ENCODE results near the gene MCM10.
"Not testable (repeated sequence)": the region's sequence is repeated elsewhere in the genome, so short reads cannot be mapped to it uniquely, and the experiment has no call there.

Gene MCM10

GRCh38 chr10:13238271-13239077 lies 77.1 kb downstream of the MCM10 start:
- Histone ChIP-seq H3K27ac (ENCODE audit: low read length) (no peak overlapping the region), H3K36me3 (replicated peaks; ENCODE audit: insufficient read depth, low read length) (no peaks in the 10 kb centered on the region), H3K9me2 (replicated peaks; ENCODE audit: insufficient read depth, low read length) (no peaks in the 10 kb centered on the region), H3K27me3 (replicated peaks; ENCODE audit: insufficient read depth, low read length) (no peaks in the 10 kb centered on the region), H3K9ac (ENCODE audit: low read length) (no peak overlapping the region), H3K4me1 (ENCODE audit: low read length) (peaks cover 2% of the 10 kb centered on the region; the same call in 1 of the 2 replicates), H3K4me2 (ENCODE audit: low read depth, low read length) (no peak overlapping the region), H4K20me1 (ENCODE audit: insufficient read depth, low read length) (no peaks in the 10 kb centered on the region), H3K79me2 (ENCODE audit: low read length) (no peaks in the 10 kb centered on the region), H3K9me3 (replicated peaks; ENCODE audit: insufficient read depth, low read length) (no peaks in the 10 kb centered on the region), H2AFZ (ENCODE audit: low read length) (no peak overlapping the region), H3K4me3 (ENCODE audit: low read length) (no peak overlapping the region), H3F3A (ENCODE audit: insufficient read depth, low read length) (peaks cover 3% of the 10 kb centered on the region; the same call in 1 of the 2 replicates)
- no peak for DNase-seq
- TF ChIP-seq EZH2phosphoT487 (IDR thresholded peaks at IDR 0.05; ENCODE audit: low read length) (no peak), CTCF (IDR thresholded peaks at IDR 0.05; ENCODE audit: low read length) (no peak), EZH2 (optimal IDR thresholded peaks at IDR 0.05; ENCODE audit: low read depth, low read length) (no peak)

GRCh38 chr10:13239923-13240322 lies 78.6 kb downstream of the MCM10 start:
- no peaks in the 10 kb centered on the region for H3K4me1 ChIP-seq (ENCODE audit: low read length)
- H2AFZ ChIP-seq (ENCODE audit: low read length), result no peak overlapping the region
- H3K9me2 ChIP-seq (replicated peaks; ENCODE audit: insufficient read depth, low read length), result no peaks in the 10 kb centered on the region
- no peaks in the 10 kb centered on the region for H3K79me2 ChIP-seq (ENCODE audit: low read length)
- H3K4me3 ChIP-seq (ENCODE audit: low read length), result no peak overlapping the region
- no peak overlapping the region for H3K4me2 ChIP-seq (ENCODE audit: low read depth, low read length)
- H3K27ac ChIP-seq (ENCODE audit: low read length), result no peak overlapping the region
- no peak for DNase-seq
- H3F3A ChIP-seq (ENCODE audit: insufficient read depth, low read length), result peaks cover 3% of the 10 kb centered on the region; the same call in 1 of the 2 replicates
- no peaks in the 10 kb centered on the region for H3K27me3 ChIP-seq (replicated peaks; ENCODE audit: insufficient read depth, low read length)
- TF ChIP-seq CTCF (IDR thresholded peaks at IDR 0.05; ENCODE audit: low read length), result no peak
- no peaks in the 10 kb centered on the region for H4K20me1 ChIP-seq (ENCODE audit: insufficient read depth, low read length)
- no peaks in the 10 kb centered on the region for H3K9me3 ChIP-seq (replicated peaks; ENCODE audit: insufficient read depth, low read length)
- H3K9ac ChIP-seq (ENCODE audit: low read length), result no peak overlapping the region
- H3K36me3 ChIP-seq (replicated peaks; ENCODE audit: insufficient read depth, low read length), result no peaks in the 10 kb centered on the region

- no peak overlapping the region for H3K4me2 ChIP-seq (ENCODE audit: low read depth, low read length)
- no peak overlapping the region for H3K4me3 ChIP-seq (ENCODE audit: low read length)
- no peaks in the 10 kb centered on the region for H3K36me3 ChIP-seq (replicated peaks; ENCODE audit: insufficient read depth, low read length)
- H3K9ac ChIP-seq (ENCODE audit: low read length), result no peak overlapping the region
- no peaks in the 10 kb centered on the region for H3K9me2 ChIP-seq (replicated peaks; ENCODE audit: insufficient read depth, low read length)
- no peak overlapping the region for H2AFZ ChIP-seq (ENCODE audit: low read length)
- no peak for TF ChIP-seq EZH2phosphoT487 (IDR thresholded peaks at IDR 0.05; ENCODE audit: low read length)
- no peaks in the 10 kb centered on the region for H3K79me2 ChIP-seq (ENCODE audit: low read length)
- H3K4me1 ChIP-seq (ENCODE audit: low read length), result no peaks in the 10 kb centered on the region
- H3F3A ChIP-seq (ENCODE audit: insufficient read depth, low read length), result peaks cover 1% of the 10 kb centered on the region; the same call in 1 of the 2 replicates
- no peak overlapping the region for H3K27ac ChIP-seq (ENCODE audit: low read length)
- H3K9me3 ChIP-seq (replicated peaks; ENCODE audit: insufficient read depth, low read length), result no peaks in the 10 kb centered on the region
- H4K20me1 ChIP-seq (ENCODE audit: insufficient read depth, low read length), result no peaks in the 10 kb centered on the region
- no peak for DNase-seq
- H3K27me3 ChIP-seq (replicated peaks; ENCODE audit: insufficient read depth, low read length), result no peaks in the 10 kb centered on the region
Observed at GRCh38 chr10:13241613-13242012, 80.3 kb downstream of the MCM10 start.

- H4K20me1 ChIP-seq (ENCODE audit: insufficient read depth, low read length); H3K9me2 ChIP-seq (replicated peaks; ENCODE audit: insufficient read depth, low read length); H3K4me3 ChIP-seq (ENCODE audit: low read length); DNase-seq; H3K4me1 ChIP-seq (ENCODE audit: low read length); H3K79me2 ChIP-seq (ENCODE audit: low read length); H3F3A ChIP-seq (ENCODE audit: insufficient read depth, low read length); H3K9ac ChIP-seq (ENCODE audit: low read length); H3K27me3 ChIP-seq (replicated peaks; ENCODE audit: insufficient read depth, low read length); H3K4me2 ChIP-seq (ENCODE audit: low read depth, low read length); H3K9me3 ChIP-seq (replicated peaks; ENCODE audit: insufficient read depth, low read length); H3K36me3 ChIP-seq (replicated peaks; ENCODE audit: insufficient read depth, low read length); H2AFZ ChIP-seq (ENCODE audit: low read length); H3K27ac ChIP-seq (ENCODE audit: low read length): not testable (repeated sequence)
Observed at GRCh38 chr10:13242260-13242659, 80.9 kb downstream of the MCM10 start.

Data from MM.1S (cell line).